Osteocyte (in vitro differentiated cells): Measurements from ENCODE around the gene PCNX1. TPM values are rescaled to one million over a fixed set of nuclear protein-coding genes. Genes with fewer than 3 reads are reported as not detected.
"Not testable (repeated sequence)": the region's sequence is repeated elsewhere in the genome, so short reads cannot be mapped to it uniquely, and the experiment has no call there.

Experiments
- DNase-seq: peaks from one replicate; pipeline ENCODE4 v3.0.0; 2021; ENCODE audit warnings: mixed read lengths; ENCODE audit not compliant: unreplicated experiment; ENCODE audit errors: extremely low spot score
- H3K27ac Mint-ChIP-seq: one replicate; pipeline ENCODE4 v1.8.0; 2021; ENCODE audit warnings: mild to moderate bottlenecking, mixed read lengths; ENCODE audit not compliant: unreplicated experiment
- H3K27me3 Mint-ChIP-seq: one replicate; pipeline ENCODE4 v1.8.0; 2021; ENCODE audit warnings: mixed read lengths; ENCODE audit not compliant: unreplicated experiment
- H3K36me3 Mint-ChIP-seq: one replicate; pipeline ENCODE4 v1.8.0; 2021; ENCODE audit warnings: mixed read lengths; ENCODE audit not compliant: unreplicated experiment
- H3K4me1 Mint-ChIP-seq: one replicate; pipeline ENCODE4 v1.8.0; 2021; ENCODE audit warnings: mixed read lengths; ENCODE audit not compliant: unreplicated experiment
- H3K4me3 Mint-ChIP-seq: one replicate; pipeline ENCODE4 v1.8.0; 2021; ENCODE audit warnings: mild to moderate bottlenecking, moderate library complexity, mixed read lengths; ENCODE audit not compliant: unreplicated experiment
- H3K9me3 Mint-ChIP-seq: one replicate; pipeline ENCODE4 v1.8.0; 2021; ENCODE audit warnings: mixed read lengths; ENCODE audit not compliant: unreplicated experiment
- CTCF ChIP-seq: fragments of 200-600 bp; sonication (generic); IDR thresholded peaks from 2 replicates; pipeline ENCODE4 v1.5.0; 2021; ENCODE audit warnings: antibody characterized with exemption, mild to moderate bottlenecking, moderate library complexity
- total RNA-seq: library from RNA; stranded (reverse); gene quantifications from 2 replicates; pipeline ENCODE4 v1.2.1, GENCODE V29; 2021

PCNX1 gene
- total RNA-seq, 1 donor from 2014 or later: 72.2 TPM

DNA sequence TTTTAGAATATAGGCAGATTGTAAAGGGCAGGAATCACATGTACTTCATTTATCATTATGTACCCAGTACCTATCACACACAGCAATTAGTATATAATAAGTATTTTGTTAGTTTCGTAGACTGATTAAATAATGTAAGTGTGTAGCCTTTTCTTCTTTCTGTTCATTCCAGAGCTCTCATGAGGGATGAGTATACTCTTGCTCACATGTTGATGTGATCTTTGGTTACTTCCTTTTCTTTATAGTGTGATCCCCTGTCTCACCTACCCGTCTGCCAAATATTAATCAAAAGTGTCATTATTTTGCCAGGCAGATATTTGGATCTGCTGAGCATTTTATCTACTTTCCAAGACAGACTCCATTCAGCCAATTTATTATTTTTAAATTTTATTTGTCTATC lies 156.1 kb downstream of the PCNX1 start:
- H3K27ac Mint-ChIP-seq: no peak overlapping the region
- peaks cover 20% of the 10 kb centered on the region for H3K9me3 Mint-ChIP-seq
- no peak overlapping the region for H3K4me3 Mint-ChIP-seq
- H3K27me3 Mint-ChIP-seq: no peaks in the 10 kb centered on the region
- H3K4me1 Mint-ChIP-seq: no peaks in the 10 kb centered on the region
- peaks cover 69% of the 10 kb centered on the region for H3K36me3 Mint-ChIP-seq
- no peak for DNase-seq
- TF ChIP-seq CTCF: no peak

- H3K4me1 Mint-ChIP-seq, H3K27ac Mint-ChIP-seq, H3K4me3 Mint-ChIP-seq, H3K27me3 Mint-ChIP-seq, DNase-seq: not testable (repeated sequence)
- Mint-ChIP-seq H3K9me3 (peaks cover 20% of the 10 kb centered on the region), H3K36me3 (peaks cover 69% of the 10 kb centered on the region)
Measured at GRCh38 chr14:71064747-71065146, 157.5 kb downstream of the PCNX1 start.

DNA sequence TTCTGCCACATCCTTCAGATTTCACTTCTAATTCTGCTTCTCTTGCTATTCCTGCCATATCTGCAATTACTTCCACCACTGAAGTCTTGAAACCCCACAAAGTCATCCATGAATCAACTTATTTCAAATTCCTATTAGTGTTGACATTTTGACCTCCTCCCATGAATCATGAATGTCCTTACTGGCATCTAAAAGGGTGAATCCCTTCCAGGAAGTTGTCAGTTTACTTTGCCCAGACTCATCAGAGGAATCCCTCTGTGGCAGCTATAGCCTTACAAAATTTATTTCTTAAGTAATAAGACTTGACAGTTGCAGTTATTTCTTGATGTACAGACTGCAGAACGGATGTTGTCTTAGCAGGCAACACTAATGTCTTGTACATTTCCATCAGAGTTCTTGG lies 162.9 kb downstream of the PCNX1 start:
- H3K36me3 Mint-ChIP-seq: peaks cover 63% of the 10 kb centered on the region
- no peak for TF ChIP-seq CTCF
- H3K27me3 Mint-ChIP-seq: no peaks in the 10 kb centered on the region
- no peak for DNase-seq
- H3K4me1 Mint-ChIP-seq: peaks cover 10% of the 10 kb centered on the region
- peaks cover 18% of the 10 kb centered on the region for H3K9me3 Mint-ChIP-seq
- H3K27ac Mint-ChIP-seq: peak overlapping the region; percentile 39
- H3K4me3 Mint-ChIP-seq: no peak overlapping the region

- no peak overlapping the region for H3K27ac Mint-ChIP-seq
- H3K27me3 Mint-ChIP-seq: no peaks in the 10 kb centered on the region
- TF ChIP-seq CTCF: no peak
- H3K4me1 Mint-ChIP-seq: peaks cover 10% of the 10 kb centered on the region
- H3K9me3 Mint-ChIP-seq: peaks cover 10% of the 10 kb centered on the region
- peaks cover 57% of the 10 kb centered on the region for H3K36me3 Mint-ChIP-seq
- no peak for DNase-seq
- no peak overlapping the region for H3K4me3 Mint-ChIP-seq
Measured at GRCh38 chr14:71071042-71071441, 163.8 kb downstream of the PCNX1 start.

DNA sequence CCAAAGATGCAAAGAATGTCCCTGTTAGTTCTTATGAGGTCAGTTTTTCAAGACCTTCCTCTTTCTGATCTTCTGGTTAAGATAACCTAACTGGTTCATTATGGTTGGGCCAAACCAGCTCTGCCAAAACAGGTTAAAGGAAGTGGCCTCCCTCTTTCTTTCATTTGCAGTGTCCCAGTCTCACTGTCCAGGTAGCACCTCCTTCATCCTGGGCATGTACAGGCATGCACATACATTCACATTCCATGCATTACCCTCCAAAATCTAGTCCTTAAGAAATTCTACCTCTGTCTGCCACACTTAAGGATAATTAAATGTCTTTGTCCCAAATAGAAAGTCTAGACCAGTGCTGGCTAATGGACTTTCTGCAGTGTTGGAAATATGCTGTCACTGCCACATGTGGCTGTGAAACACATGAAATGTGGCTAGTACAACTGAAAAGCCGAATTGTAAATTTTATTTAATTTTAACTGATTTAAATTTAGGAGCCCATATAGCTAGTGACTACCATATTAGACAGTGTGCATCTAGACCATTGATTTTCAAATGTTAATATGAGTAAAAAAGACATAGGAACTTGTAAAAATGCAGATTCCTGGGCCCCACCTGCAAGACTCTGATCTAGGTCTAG lies 169.3 kb downstream of the PCNX1 start:
- no peaks in the 10 kb centered on the region for H3K4me1 Mint-ChIP-seq
- no peak for TF ChIP-seq CTCF
- no peak overlapping the region for H3K27ac Mint-ChIP-seq
- H3K4me3 Mint-ChIP-seq: no peak overlapping the region
- no peaks in the 10 kb centered on the region for H3K27me3 Mint-ChIP-seq
- peaks cover 68% of the 10 kb centered on the region for H3K36me3 Mint-ChIP-seq
- H3K9me3 Mint-ChIP-seq: peaks cover 22% of the 10 kb centered on the region
- no peak for DNase-seq

- Mint-ChIP-seq H3K9me3 (peaks cover 22% of the 10 kb centered on the region), H3K36me3 (peaks cover 72% of the 10 kb centered on the region), H3K27ac (no peak overlapping the region), H3K4me3 (no peak overlapping the region), H3K27me3 (no peaks in the 10 kb centered on the region), H3K4me1 (peaks cover 5% of the 10 kb centered on the region)
- TF ChIP-seq CTCF: no peak
- DNase-seq: no peak
Measured at GRCh38 chr14:71078500-71078899, 171.2 kb downstream of the PCNX1 start.
